Effector memory CD4-positive, alpha-beta T cell (primary cell): ENCODE data around the gene RBM20.

Source experiments
- DNase-seq, 3 donors: peaks; one replicate each; pipeline ENCODE4 v3.0.0-alpha.2; 2020
- H3K27ac ChIP-seq: 2 replicates; pipeline ENCODE4 v1.7.0; 2013; ENCODE audit warnings: mild to moderate bottlenecking, low read length, moderate library complexity; ENCODE audit not compliant: insufficient read depth, poor library complexity, severe bottlenecking
- H3K27me3 ChIP-seq: replicated peaks from 2 replicates; pipeline ENCODE4 v1.7.0; 2013; ENCODE audit warnings: mild to moderate bottlenecking, low read length; ENCODE audit not compliant: insufficient read depth, control insufficient read depth, poor library complexity, severe bottlenecking
- H3K36me3 ChIP-seq: 2 replicates; pipeline ENCODE4 v1.7.0; 2013; ENCODE audit warnings: mild to moderate bottlenecking, low read length, moderate library complexity; ENCODE audit not compliant: control insufficient read depth, insufficient read depth
- H3K4me1 ChIP-seq: 2 replicates; pipeline ENCODE4 v1.7.0; 2013; ENCODE audit warnings: low read length, mild to moderate bottlenecking; ENCODE audit not compliant: control insufficient read depth, insufficient read depth, poor library complexity, severe bottlenecking
- H3K4me3 ChIP-seq: 2 replicates; pipeline ENCODE4 v1.7.0; 2013; ENCODE audit warnings: low read length, low read depth, mild to moderate bottlenecking; ENCODE audit not compliant: insufficient read depth, poor library complexity, severe bottlenecking
- H3K9me3 ChIP-seq: 2 replicates; pipeline ENCODE4 v1.7.0; 2013; ENCODE audit warnings: mild to moderate bottlenecking, low read length, moderate library complexity; ENCODE audit not compliant: control insufficient read depth

The RBM20 gene

GRCh38 chr10:110730345-110731050 is 86.4 kb downstream of the RBM20 start:
- Histone ChIP-seq H3K4me3 (no peak overlapping the region), H3K36me3 (no peaks in the 10 kb centered on the region), H3K27ac (no peak overlapping the region), H3K4me1 (peaks cover 11% of the 10 kb centered on the region), H3K27me3 (no peaks in the 10 kb centered on the region), H3K9me3 (no peaks in the 10 kb centered on the region)
- no peak for DNase-seq

DNA sequence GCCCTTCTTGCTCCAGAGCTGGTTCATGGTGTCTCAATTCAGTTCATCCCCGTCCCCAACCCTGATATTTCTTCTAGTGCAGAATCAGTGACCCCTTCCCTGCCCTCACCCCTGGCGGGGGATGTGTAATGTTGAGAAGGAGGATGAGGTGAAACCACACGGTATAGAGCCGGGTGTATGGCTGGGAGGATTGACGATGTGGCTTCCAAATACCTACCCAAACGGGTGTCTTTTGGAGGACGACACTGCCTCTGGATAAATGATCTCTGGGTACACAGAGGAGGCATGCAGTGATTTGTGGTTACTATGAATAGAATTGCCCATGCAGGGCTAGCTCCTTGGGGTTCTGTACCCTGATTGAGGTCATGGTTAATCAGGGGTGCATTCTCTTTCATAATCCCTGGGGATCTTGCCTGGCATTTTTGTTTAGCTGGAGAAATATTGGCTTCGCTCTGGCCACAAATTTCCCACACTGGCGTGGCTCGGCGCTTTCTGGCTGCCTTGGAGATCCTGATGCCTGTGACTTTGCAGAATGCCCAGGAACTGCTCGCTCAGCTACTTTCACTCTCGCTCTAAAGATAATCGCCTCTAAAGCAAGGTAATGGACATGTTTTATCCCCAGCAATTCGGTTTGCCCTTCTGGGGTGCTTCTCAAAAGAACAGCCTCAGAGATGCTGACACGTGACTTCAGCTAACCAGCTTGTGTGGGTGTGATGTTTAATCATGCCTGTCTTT is 89.2 kb downstream of the RBM20 start:
- Histone ChIP-seq H3K4me3 (peak overlapping the region; percentile 45), H3K27ac (no peak overlapping the region), H3K27me3 (no peaks in the 10 kb centered on the region), H3K36me3 (no peaks in the 10 kb centered on the region), H3K4me1 (peaks cover 3% of the 10 kb centered on the region), H3K9me3 (no peaks in the 10 kb centered on the region)
- DNase-seq: no peak

GRCh38 chr10:110735620-110736027 is 91.5 kb downstream of the RBM20 start:
- H3K4me1 ChIP-seq: peaks cover 6% of the 10 kb centered on the region
- no peaks in the 10 kb centered on the region for H3K27me3 ChIP-seq
- no peak overlapping the region for H3K27ac ChIP-seq
- DNase-seq: no peak
- no peak overlapping the region for H3K4me3 ChIP-seq
- no peaks in the 10 kb centered on the region for H3K9me3 ChIP-seq
- H3K36me3 ChIP-seq: no peaks in the 10 kb centered on the region

DNA sequence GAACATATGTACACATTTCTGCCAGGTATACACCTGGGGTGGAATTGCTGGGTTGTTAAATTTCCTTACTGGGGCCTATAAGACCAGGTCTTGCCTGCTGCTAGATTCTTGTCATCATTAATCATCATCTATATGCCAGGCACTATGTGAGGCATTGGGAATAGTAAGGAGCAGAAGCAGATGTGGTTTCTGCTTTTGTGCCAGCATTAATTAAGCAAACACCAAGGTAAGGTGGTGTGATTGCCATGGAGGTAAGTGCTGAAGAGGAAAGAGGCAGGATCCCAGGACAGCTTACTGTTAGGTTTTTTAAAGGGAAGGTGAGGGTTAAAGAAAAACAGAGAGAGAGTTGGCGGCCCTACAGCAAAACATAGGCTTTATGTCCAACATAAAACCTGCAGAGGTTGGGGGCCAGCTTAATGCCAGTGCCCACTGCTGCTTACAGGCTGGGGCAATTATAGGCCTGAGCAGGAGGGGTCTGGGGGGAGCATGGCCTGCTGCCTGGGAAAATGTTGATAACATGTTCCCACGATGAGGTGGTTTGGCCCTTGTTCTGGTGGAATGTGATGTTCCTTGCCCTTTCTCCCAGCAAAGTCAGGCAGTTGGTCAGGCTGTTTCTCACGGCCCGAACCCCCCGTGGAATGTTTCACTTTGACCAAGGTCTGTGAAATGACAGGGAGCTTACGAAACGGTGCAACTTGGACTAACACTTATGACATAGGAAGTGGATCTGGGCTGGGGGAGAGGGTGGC is 93.9 kb downstream of the RBM20 start:
- H3K27ac ChIP-seq: no peak overlapping the region
- H3K27me3 ChIP-seq: no peaks in the 10 kb centered on the region
- no peaks in the 10 kb centered on the region for H3K36me3 ChIP-seq
- no peak overlapping the region for H3K4me3 ChIP-seq
- DNase-seq: no peak
- no peaks in the 10 kb centered on the region for H3K9me3 ChIP-seq
- peaks cover 15% of the 10 kb centered on the region for H3K4me1 ChIP-seq

GRCh38 chr10:110739811-110740271 is 95.7 kb downstream of the RBM20 start:
- no peak for DNase-seq
- H3K27ac ChIP-seq: no peak overlapping the region
- no peak overlapping the region for H3K4me3 ChIP-seq
- H3K27me3 ChIP-seq: no peaks in the 10 kb centered on the region
- no peaks in the 10 kb centered on the region for H3K36me3 ChIP-seq
- no peaks in the 10 kb centered on the region for H3K9me3 ChIP-seq
- peaks cover 12% of the 10 kb centered on the region for H3K4me1 ChIP-seq

DNA sequence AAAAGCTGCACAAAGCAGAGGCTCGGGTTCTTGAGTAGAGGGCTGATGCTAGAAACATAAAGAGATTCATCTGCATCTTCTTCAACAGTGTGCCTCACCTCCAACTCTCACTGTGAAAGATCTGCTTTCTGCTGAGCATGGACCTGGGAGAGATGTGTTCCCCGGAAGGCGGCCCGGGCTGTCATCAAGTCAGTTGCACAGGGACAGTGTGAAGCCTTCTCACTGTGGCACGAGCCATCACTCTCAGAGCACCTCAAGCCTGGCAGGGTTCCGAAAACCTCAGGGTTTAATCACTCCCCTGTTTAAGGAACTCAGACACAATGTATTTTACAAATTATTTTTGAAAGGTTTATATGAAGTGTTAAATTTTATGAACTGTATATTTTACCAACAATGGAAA is 98.7 kb downstream of the RBM20 start:
- Histone ChIP-seq H3K27me3 (no peaks in the 10 kb centered on the region), H3K4me1 (peaks cover 16% of the 10 kb centered on the region)
- DNase-seq: no peak

DNA sequence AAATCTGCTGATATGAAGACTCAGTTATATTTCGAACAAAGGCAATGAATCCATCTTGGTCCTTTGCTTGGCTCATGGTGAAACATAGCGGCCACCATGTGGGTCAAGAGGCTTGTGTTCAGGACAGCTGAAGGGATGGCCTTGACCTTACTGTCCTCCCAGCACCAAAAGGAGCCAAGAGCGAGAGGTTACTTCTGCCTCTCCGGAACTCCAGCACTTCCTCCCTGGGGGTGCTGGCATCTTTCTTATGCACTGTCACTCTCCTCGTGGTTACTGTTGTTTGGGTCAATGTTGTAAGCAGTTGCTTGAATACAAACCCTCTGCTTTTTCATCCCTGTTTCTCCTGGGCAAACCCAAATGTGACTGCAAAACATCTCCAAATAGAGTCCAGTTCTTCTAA is 100.6 kb downstream of the RBM20 start:
- no peak overlapping the region for H3K4me3 ChIP-seq
- no peaks in the 10 kb centered on the region for H3K9me3 ChIP-seq
- peaks cover 12% of the 10 kb centered on the region for H3K4me1 ChIP-seq
- no peaks in the 10 kb centered on the region for H3K36me3 ChIP-seq
- H3K27ac ChIP-seq: no peak overlapping the region
- no peak for DNase-seq
- H3K27me3 ChIP-seq: no peaks in the 10 kb centered on the region

More for the DNA sequence above, 98.7 kb downstream of the RBM20 start:
- H3K27ac ChIP-seq: no peak overlapping the region
- no peaks in the 10 kb centered on the region for H3K36me3 ChIP-seq
- no peaks in the 10 kb centered on the region for H3K9me3 ChIP-seq
- H3K4me3 ChIP-seq: peak overlapping the region; percentile 8

DNA sequence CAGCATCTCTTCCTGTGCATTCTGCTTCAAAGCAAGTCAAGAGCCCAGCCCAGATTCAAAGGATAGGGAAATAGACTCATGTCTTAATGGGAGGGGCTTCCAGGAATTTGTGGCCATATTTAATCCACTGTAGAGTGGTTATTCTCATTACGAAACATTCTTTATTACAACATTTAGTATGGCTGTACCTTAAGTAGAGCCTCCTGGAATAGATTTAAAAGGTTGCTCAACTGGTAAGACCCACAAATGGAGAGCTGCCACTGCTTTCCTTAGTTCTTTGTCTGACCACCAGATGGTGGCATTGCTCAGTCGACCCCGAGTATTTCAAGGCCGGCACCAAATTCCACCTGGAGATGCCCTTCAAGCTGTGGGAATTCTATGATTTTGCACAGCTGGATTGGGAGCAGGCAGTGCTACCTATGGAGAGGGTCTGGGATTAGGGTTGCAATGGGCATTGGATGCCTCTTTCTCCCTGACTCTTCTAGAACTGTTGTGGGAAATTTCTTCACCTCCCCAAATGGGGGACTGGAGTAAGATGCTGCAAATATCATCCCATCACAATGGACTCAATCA is 102.2 kb downstream of the RBM20 start:
- no peak overlapping the region for H3K27ac ChIP-seq
- no peaks in the 10 kb centered on the region for H3K36me3 ChIP-seq
- peaks cover 22% of the 10 kb centered on the region for H3K4me1 ChIP-seq
- no peaks in the 10 kb centered on the region for H3K9me3 ChIP-seq
- H3K4me3 ChIP-seq: no peak overlapping the region
- DNase-seq: peak in 2 of 3 donors; percentile 13 to 35
- no peaks in the 10 kb centered on the region for H3K27me3 ChIP-seq

- no peak for DNase-seq
- peaks cover 24% of the 10 kb centered on the region for H3K4me1 ChIP-seq
These were observed 103.0 kb downstream of the RBM20 start for GRCh38 chr10:110746969-110747608.

More at GRCh38 chr10:110746969-110747608, 103.0 kb downstream of the RBM20 start:
- Histone ChIP-seq H3K4me3 (no peak overlapping the region), H3K9me3 (no peaks in the 10 kb centered on the region), H3K27ac (peak overlapping the region; percentile 34), H3K36me3 (no peaks in the 10 kb centered on the region), H3K27me3 (no peaks in the 10 kb centered on the region)
